Breast epithelium (tissue), 3 donors: ENCODE results near the gene LYRM2. TPM values are rescaled to one million over a fixed set of nuclear protein-coding genes. Genes with fewer than 3 reads are reported as not detected.

Experiments
- total RNA-seq, 3 donors: library from RNA; depleted of rRNA; stranded (reverse); fragments of >200 nt; gene quantifications; one replicate each; pipeline ENCODE4 v1.1.0, GENCODE V29; 2016

The LYRM2 gene
- total RNA-seq, 3 donors from 2014 or later = 20.3 to 27.4 (median 23.2) TPM

Other genes starting within 250 kb of the LYRM2 start
- gene RRAGD, start 226.5 kb downstream of the LYRM2 start, total RNA-seq = 10 to 100 TPM; 12.8 to 38.6 (median 23.9) TPM
- gene ANKRD6, start 205.6 kb downstream of the LYRM2 start, total RNA-seq = 10 to 100 TPM in 2 of 3 donors, 1 to 10 TPM in 1; 9.6 to 23.7 (median 18.0) TPM
- 10 to 100 TPM; 24.6 to 38.8 (median 38.0) TPM for gene MDN1, start 181.0 kb upstream of the LYRM2 start, total RNA-seq
- gene CASP8AP2, start 191.1 kb upstream of the LYRM2 start, total RNA-seq = 10 to 100 TPM; 16.0 to 24.9 (median 17.7) TPM